H1 (cell line): ENCODE measurements around the gene LYSET. TPM values are rescaled to one million over a fixed set of nuclear protein-coding genes. Genes with fewer than 3 reads are reported as not detected.

Experiments used
- CTCF ChIA-PET: fragments of 300-600 bp; sonication (Branson Sonifier 250); formaldehyde crosslinking; loops from one replicate; lab custom pipeline; 2021; ENCODE audit not compliant: partially characterized antibody; lab: Charles Lee
- POLR2A ChIA-PET: fragments of 300-600 bp; sonication (Branson Sonifier 250); formaldehyde crosslinking; loops from one replicate; lab custom pipeline; 2021; ENCODE audit warnings: inconsistent platforms; ENCODE audit not compliant: partially characterized antibody; lab: Charles Lee
- DNase-seq, 2 experiments: peaks; one replicate each; pipeline versions ENCODE4 v3.0.0 to v3.0.0-alpha.2; 2010 to 2022; ENCODE audit warnings: low spot score in 2 of 2, low read depth in 1 of 2, mixed read lengths in 1 of 2
- FAIRE-seq: peaks from 2 replicates; lab custom pipeline; 2011; peaks lifted over from hg19 to GRCh38; lab: Jason Lieb, UNC
- H2AFZ ChIP-seq: 2 replicates; pipeline ENCODE4 v1.8.1; 2012; ENCODE audit warnings: low read length, inconsistent platforms
- H2AK5ac ChIP-seq: 2 replicates; pipeline ENCODE4 v1.6.1; 2013; ENCODE audit warnings: low read depth, low read length
- H2BK120ac ChIP-seq: replicated peaks from 2 replicates; pipeline ENCODE3; 2013; ENCODE audit warnings: low read depth, low read length, inconsistent platforms
- H2BK12ac ChIP-seq: 2 replicates; pipeline ENCODE4 v1.6.1; 2013; ENCODE audit warnings: low read depth, low read length
- H2BK15ac ChIP-seq: 2 replicates; pipeline ENCODE4 v1.6.1; 2013; ENCODE audit warnings: low read length
- H2BK20ac ChIP-seq: 2 replicates; pipeline ENCODE4 v1.6.1; 2013; ENCODE audit warnings: low read length
- H2BK5ac ChIP-seq: 2 replicates; pipeline ENCODE4 v1.6.1; 2013; ENCODE audit warnings: low read depth, low read length
- H3K14ac ChIP-seq: 2 replicates; pipeline ENCODE4 v1.6.1; 2013; ENCODE audit warnings: inconsistent platforms; ENCODE audit not compliant: insufficient read length
- H3K18ac ChIP-seq: 2 replicates; pipeline ENCODE4 v1.6.1; 2013; ENCODE audit warnings: low read length; ENCODE audit errors: extremely low read depth
- H3K23ac ChIP-seq: 2 replicates; pipeline ENCODE4 v1.6.1; 2013; ENCODE audit warnings: inconsistent platforms; ENCODE audit not compliant: insufficient read length
- H3K23me2 ChIP-seq: 2 replicates; pipeline ENCODE4 v1.6.1; 2013; ENCODE audit warnings: low read depth, low read length
- H3K27ac ChIP-seq: 2 replicates; pipeline ENCODE4 v1.6.1; 2011; ENCODE audit warnings: low read depth, low read length, inconsistent platforms
- H3K27me3 ChIP-seq, 4 experiments: replicated peaks in 1 of 4; 1 replicate in 1 of 4; 2 replicates in 3 of 4; pipeline versions ENCODE4 v1.6.1 to v1.8.1; 2011 to 2013; ENCODE audit warnings: low read length in 3 of 4, mild to moderate bottlenecking in 3 of 4, inconsistent platforms in 2 of 4, mixed read lengths in 2 of 4, moderate library complexity in 1 of 4; ENCODE audit not compliant: control insufficient read depth in 3 of 4, insufficient read depth in 3 of 4; ENCODE audit errors: extremely low read depth in 1 of 4
- H3K36me3 ChIP-seq, 4 experiments: 2 replicates each; pipeline versions ENCODE4 v1.6.1 to v1.8.1; 2011 to 2013; ENCODE audit warnings: mild to moderate bottlenecking in 4 of 4, low read length in 3 of 4, moderate library complexity in 2 of 4, control low read depth in 1 of 4, inconsistent platforms in 1 of 4; ENCODE audit not compliant: insufficient read depth in 4 of 4, control insufficient read depth in 2 of 4
- H3K4ac ChIP-seq: replicated peaks from 2 replicates; pipeline ENCODE3; 2013; ENCODE audit warnings: low read length, low read depth, mixed read lengths, inconsistent platforms; ENCODE audit not compliant: insufficient read length
- H3K4me1 ChIP-seq, 4 experiments: replicated peaks in 1 of 4; 1 replicate in 1 of 4; 2 replicates in 3 of 4; pipeline versions ENCODE4 v1.6.1 to v1.8.1; 2011 to 2013; ENCODE audit warnings: low read length in 3 of 4, inconsistent platforms in 2 of 4, mixed read lengths in 1 of 4; ENCODE audit not compliant: insufficient read depth in 4 of 4, control insufficient read depth in 3 of 4
- H3K4me2 ChIP-seq, 2 experiments: 2 replicates each; pipeline versions ENCODE4 v1.6.1 to v1.8.1; 2011 to 2013; ENCODE audit warnings: low read depth in 2 of 2, low read length in 2 of 2, control low read depth in 1 of 2, inconsistent platforms in 1 of 2, mild to moderate bottlenecking in 1 of 2; ENCODE audit not compliant: insufficient read depth in 1 of 2
- H3K4me3 ChIP-seq, 4 experiments: fragments of 200-600, 300-600 bp in 1 of 4; sonication (generic), shearing (Covaris generic), sonication (Bioruptor Twin) in 1 of 4; 2 replicates each; pipeline versions ENCODE4 v1.5.1 to v1.8.1; 2011 to 2016; ENCODE audit warnings: low read length in 4 of 4, low read depth in 3 of 4, control low read depth in 2 of 4, inconsistent platforms in 2 of 4, mild to moderate bottlenecking in 2 of 4, mixed read lengths in 1 of 4, moderate library complexity in 1 of 4; ENCODE audit not compliant: insufficient read depth in 2 of 4; ENCODE audit errors: extremely low read depth in 1 of 4
- H3K56ac ChIP-seq: replicated peaks from 2 replicates; pipeline ENCODE3; 2013; ENCODE audit warnings: low read depth, mild to moderate bottlenecking, mixed read lengths, low read length, inconsistent platforms; ENCODE audit not compliant: insufficient read length
- H3K79me1 ChIP-seq: 2 replicates; pipeline ENCODE4 v1.6.1; 2013; ENCODE audit warnings: low read depth, low read length, control low read depth
- H3K79me2 ChIP-seq, 2 experiments: 2 replicates each; pipeline versions ENCODE4 v1.6.1 to v1.8.1; 2012 to 2013; ENCODE audit warnings: low read length in 2 of 2, mild to moderate bottlenecking in 2 of 2, inconsistent platforms in 1 of 2; ENCODE audit not compliant: insufficient read depth in 2 of 2, control insufficient read depth in 1 of 2
- H3K9ac ChIP-seq, 4 experiments: replicated peaks in 1 of 4; 1 replicate in 1 of 4; 2 replicates in 3 of 4; pipeline versions ENCODE4 v1.6.1 to v1.8.1; 2011 to 2013; ENCODE audit warnings: low read depth in 3 of 4, low read length in 3 of 4, control low read depth in 2 of 4, mild to moderate bottlenecking in 2 of 4, moderate library complexity in 2 of 4, inconsistent platforms in 1 of 4; ENCODE audit errors: extremely low read depth in 1 of 4
- H3K9me3 ChIP-seq, 2 experiments: 2 replicates each; pipeline versions ENCODE4 v1.6.1 to v1.8.1; 2012 to 2013; ENCODE audit warnings: mild to moderate bottlenecking in 2 of 2, moderate library complexity in 2 of 2, control low read depth in 1 of 2, inconsistent platforms in 1 of 2, low read depth in 1 of 2, low read length in 1 of 2, mixed read lengths in 1 of 2; ENCODE audit not compliant: insufficient read depth in 2 of 2
- H4K20me1 ChIP-seq, 2 experiments: replicated peaks in 1 of 2; 2 replicates each; pipeline versions ENCODE3 to v1.8.1; 2011 to 2013; ENCODE audit warnings: inconsistent platforms in 2 of 2, low read length in 2 of 2, mild to moderate bottlenecking in 1 of 2; ENCODE audit not compliant: insufficient read depth in 2 of 2, control insufficient read depth in 1 of 2
- H4K5ac ChIP-seq: 2 replicates; pipeline ENCODE4 v1.6.1; 2013; ENCODE audit warnings: low read length, low read depth, mixed read lengths, inconsistent platforms; ENCODE audit not compliant: insufficient read length
- H4K8ac ChIP-seq: 2 replicates; pipeline ENCODE4 v1.8.0; 2013; ENCODE audit warnings: mild to moderate bottlenecking, moderate library complexity, low read length, inconsistent platforms; ENCODE audit not compliant: insufficient read depth; ENCODE audit errors: extremely low read depth
- H4K91ac ChIP-seq: replicated peaks from 2 replicates; pipeline ENCODE3; 2013; ENCODE audit warnings: low read length, mixed read lengths, inconsistent platforms; ENCODE audit not compliant: insufficient read length
- CTCF ChIP-seq, 3 experiments: IDR thresholded peaks; 1 replicate in 2 of 3; 2 replicates in 1 of 3; pipeline versions ENCODE4 v1.5.1 to v1.6.1; 2011; ENCODE audit warnings: low read length in 3 of 3, mild to moderate bottlenecking in 3 of 3, inconsistent platforms in 2 of 3, low read depth in 1 of 3, moderate library complexity in 1 of 3; ENCODE audit not compliant: insufficient read depth in 1 of 3; ENCODE audit errors: control extremely low read depth in 1 of 3
- EZH2 ChIP-seq: fragments of 200-600 bp; sonication (generic); IDR thresholded peaks from 2 replicates; pipeline ENCODE4 v1.7.1; 2012; ENCODE audit warnings: low read depth, mild to moderate bottlenecking, moderate library complexity, low read length, inconsistent platforms; ENCODE audit not compliant: severe bottlenecking
- NRF1 ChIP-seq: IDR thresholded peaks from 2 replicates; pipeline ENCODE4 v1.6.1; 2011; ENCODE audit warnings: mild to moderate bottlenecking, low read depth, low read length, improper control_type of control experiment
- RAD21 ChIP-seq, 2 experiments: IDR thresholded peaks in 1 of 2; conservative IDR thresholded peaks in 1 of 2; 2 replicates each; pipeline ENCODE4 v1.6.1; 2011; ENCODE audit warnings: low read depth in 2 of 2, low read length in 2 of 2, improper control_type of control experiment in 1 of 2, inconsistent platforms in 1 of 2, mild to moderate bottlenecking in 1 of 2, moderate library complexity in 1 of 2
- SP4 ChIP-seq: IDR thresholded peaks from 2 replicates; pipeline ENCODE4 v1.6.1; 2012; ENCODE audit warnings: low read length, inconsistent platforms
- WGBS, 2 experiments: shearing (Covaris generic) in 1 of 2; methylation state at CpG; one replicate each; pipeline versions ENCODE4 v1.1.6 to v1.1.7; 2013 to 2015; ENCODE audit warnings: low lambda C conversion rate in 2 of 2, mixed read lengths in 2 of 2, inconsistent platforms in 1 of 2, low coverage in 1 of 2, missing lambda C conversion rate in 1 of 2; ENCODE audit not compliant: insufficient replicate concordance in 2 of 2, insufficient coverage in 1 of 2, insufficient read length in 1 of 2; ENCODE audit errors: extremely low coverage in 1 of 2, missing lambda C conversion rate in 1 of 2; 5-methylcytosine and 5-hydroxymethylcytosine counted together
- polyA plus RNA-seq, 7 experiments: library from polyadenylated mRNA; depleted of rRNA in 3 of 7; stranded (reverse) in 5 of 7; unstranded in 2 of 7; fragments of >200 nt in 5 of 7; fragments of 200-250 nt in 2 of 7; gene quantifications; 1 replicate in 5 of 7; 2 replicates in 1 of 7; 4 replicates in 1 of 7; pipeline versions ENCODE4 v1.2.1 to v1.2.3, GENCODE V29; 2011 to 2013; ENCODE audit warnings: missing spikeins in 2 of 7, mixed read lengths in 2 of 7
- total RNA-seq: library from RNA; stranded (reverse); fragmentation: NEBNext Ultra II Directional; extraction: Animal tissue kit (Norgen Biotek cat#: 25700); gene quantifications from 2 replicates; pipeline ENCODE4 v1.2.1, GENCODE V29; 2021

LYSET gene
- total and polyA plus RNA-seq, 2 of the 8 experiments (the other 6 are each of a cell fraction or from before 2014, with no cell fraction given): 26.2 to 26.9 TPM

GRCh38 chr14:93137864-93138263 is 47.3 kb upstream of the LYSET start:
- Histone ChIP-seq H3K4me3 (no peak overlapping the region), H3K9ac (no peak overlapping the region), H3K9me3 (no peaks in the 10 kb centered on the region), H2BK5ac (no peak overlapping the region), H2BK12ac (no peak overlapping the region), H3K27me3 (no peaks in the 10 kb centered on the region), H4K5ac (no peak overlapping the region), H3K4ac (no peak overlapping the region), H2BK20ac (no peak overlapping the region), H4K20me1 (no peaks in the 10 kb centered on the region), H4K8ac (no peak overlapping the region), H3K56ac (no peak overlapping the region), H2AK5ac (no peak overlapping the region), H3K23me2 (no peaks in the 10 kb centered on the region), H3K27ac (no peak overlapping the region), H3K4me1 (no peaks in the 10 kb centered on the region), H4K91ac (no peak overlapping the region), H3K14ac (no peak overlapping the region), H3K79me2 (no peaks in the 10 kb centered on the region), H3K79me1 (no peaks in the 10 kb centered on the region), H3K18ac (no peak overlapping the region), H2AFZ (no peak overlapping the region), H3K36me3 (no peaks in the 10 kb centered on the region), H3K4me2 (no peak overlapping the region), H2BK120ac (no peak overlapping the region), H2BK15ac (no peak overlapping the region), H3K23ac (no peak overlapping the region)
- 91% methylated on average over 12 of the region's 17 CpGs; no CpG with 5 or more reads in 1 of the 2 experiments for WGBS, 2 experiments
- TF ChIP-seq EZH2 (no peak), RAD21 (IDR thresholded peaks at IDR 0.05 in 1 of 2, conservative IDR thresholded peaks at IDR 0.05 in 1 of 2; ENCODE audit: low read depth in 2 of 2, low read length in 2 of 2) (peak in 1 of 2 experiments; percentile 33; a peak in 2 of 4 replicates), NRF1 (no peak), SP4 (no peak), CTCF (IDR thresholded peaks at IDR 0.05; ENCODE audit: control extremely low read depth in 1 of 3, insufficient read depth in 1 of 3, low read depth in 1 of 3, low read length in 3 of 3) (peak in 2 of 3 experiments; percentile 18 to 24; a peak in 2 of 4 replicates)
- CTCF ChIA-PET: interaction anchor here (0.5 to 7.8 kb wide), 13 partner anchors 11 to 1082 kb away, joined by 3 to 68 read pairs (median 4); partner anchors contain the start of gene ITPK1
- FAIRE-seq (no peak), DNase-seq (no peak)
- POLR2A ChIA-PET: interaction anchor here (0.6 to 0.9 kb wide), 3 partner anchors 24 to 71 kb away, joined by 3 to 4 read pairs (median 3); no protein-coding TSS in a partner anchor
